Nucleus accumbens (tissue), 56 donors: ENCODE measurements around the gene DIO1.

Experiments used
- DNase-seq, 56 donors: peaks; one replicate each; lab custom pipeline; 2025; lab: John Stamatoyannopoulos, UW

DIO1 gene

GRCh38 chr1:53959664-53960250 is 65.8 kb downstream of the DIO1 start:
- no peak for DNase-seq
